ENCODE results near the gene CHCHD3.
"Not testable (repeated sequence)": the region's sequence is repeated elsewhere in the genome, so short reads cannot be mapped to it uniquely, and the experiment has no call there.

Gene CHCHD3

DNA sequence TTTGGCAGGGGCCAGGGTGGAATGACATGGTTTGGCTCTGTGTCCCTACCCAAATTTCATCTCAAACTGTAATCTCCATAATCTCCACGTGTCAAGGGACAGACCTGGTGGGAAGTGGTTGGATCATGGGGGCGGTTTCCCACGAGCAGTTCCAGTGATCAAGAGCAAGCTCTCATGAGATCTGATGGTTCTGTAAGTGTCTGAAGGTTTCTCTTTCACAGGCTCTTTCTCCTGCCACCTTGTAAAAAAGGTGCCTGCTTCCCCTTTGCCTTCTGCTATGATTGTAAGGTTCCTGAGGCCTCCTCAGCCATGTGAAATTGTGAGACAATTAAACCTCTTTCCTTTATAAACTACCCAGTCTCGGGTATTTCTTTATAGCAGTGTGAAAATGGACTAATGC, 188.3 kb downstream of the CHCHD3 start:
- Histone ChIP-seq H3K4me2 (ENCODE audit: low read length) (no peak overlapping the region), H3K9ac (ENCODE audit: low read length) (no peak overlapping the region), H3K36me3 (replicated peaks; ENCODE audit: low read depth, low read length) (peaks cover 11% of the 10 kb centered on the region), H2AFZ (ENCODE audit: low read depth, low read length) (no peak overlapping the region), H3K27me3 (ENCODE audit: low read depth, low read length) (no peaks in the 10 kb centered on the region), H3K27ac (ENCODE audit: low read length) (no peak overlapping the region), H3K4me1 (ENCODE audit: low read length) (no peaks in the 10 kb centered on the region), H3K79me2 (ENCODE audit: low read length) (no peaks in the 10 kb centered on the region), H4K20me1 (ENCODE audit: insufficient read depth, low read length) (peaks cover 4% of the 10 kb centered on the region; the same call in 1 of the 2 replicates), H3K9me3 (ENCODE audit: insufficient read depth, low read length) (no peaks in the 10 kb centered on the region), H3K4me3 (ENCODE audit: low read length) (no peak overlapping the region)
- TF ChIP-seq EZH2phosphoT487 (IDR thresholded peaks at IDR 0.05; ENCODE audit: low read depth), result no peak
- TF ChIP-seq, protein P1, sequence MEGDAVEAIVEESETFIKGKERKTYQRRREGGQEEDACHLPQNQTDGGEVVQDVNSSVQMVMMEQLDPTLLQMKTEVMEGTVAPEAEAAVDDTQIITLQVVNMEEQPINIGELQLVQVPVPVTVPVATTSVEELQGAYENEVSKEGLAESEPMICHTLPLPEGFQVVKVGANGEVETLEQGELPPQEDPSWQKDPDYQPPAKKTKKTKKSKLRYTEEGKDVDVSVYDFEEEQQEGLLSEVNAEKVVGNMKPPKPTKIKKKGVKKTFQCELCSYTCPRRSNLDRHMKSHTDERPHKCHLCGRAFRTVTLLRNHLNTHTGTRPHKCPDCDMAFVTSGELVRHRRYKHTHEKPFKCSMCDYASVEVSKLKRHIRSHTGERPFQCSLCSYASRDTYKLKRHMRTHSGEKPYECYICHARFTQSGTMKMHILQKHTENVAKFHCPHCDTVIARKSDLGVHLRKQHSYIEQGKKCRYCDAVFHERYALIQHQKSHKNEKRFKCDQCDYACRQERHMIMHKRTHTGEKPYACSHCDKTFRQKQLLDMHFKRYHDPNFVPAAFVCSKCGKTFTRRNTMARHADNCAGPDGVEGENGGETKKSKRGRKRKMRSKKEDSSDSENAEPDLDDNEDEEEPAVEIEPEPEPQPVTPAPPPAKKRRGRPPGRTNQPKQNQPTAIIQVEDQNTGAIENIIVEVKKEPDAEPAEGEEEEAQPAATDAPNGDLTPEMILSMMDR (IDR thresholded peaks at IDR 0.05; ENCODE audit: low read depth, low read length), result no peak

DNA sequence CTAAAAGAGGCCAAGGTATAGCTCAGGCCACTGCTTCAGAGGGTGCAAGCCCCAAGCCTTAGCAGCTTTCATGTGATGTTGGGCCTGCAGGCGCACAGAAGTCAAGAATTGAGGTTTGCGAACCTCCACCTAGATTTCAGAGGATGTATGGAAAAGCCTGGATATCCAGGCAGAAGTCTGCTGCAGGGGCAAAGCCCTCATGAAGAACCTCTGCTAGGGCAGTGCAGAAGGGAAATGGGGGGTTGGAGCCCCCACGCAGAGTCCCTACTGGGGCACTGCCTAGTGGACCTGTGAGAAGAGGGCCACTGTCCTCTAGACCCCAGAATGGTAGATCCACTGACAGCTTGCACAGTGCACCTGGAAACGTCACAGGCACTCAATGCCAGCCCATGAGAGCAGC, 189.1 kb downstream of the CHCHD3 start:
- H3K9me3 ChIP-seq (ENCODE audit: insufficient read depth, low read length); H3K79me2 ChIP-seq (ENCODE audit: low read length); H4K20me1 ChIP-seq (ENCODE audit: insufficient read depth, low read length); H3K4me3 ChIP-seq (ENCODE audit: low read length); H3K4me2 ChIP-seq (ENCODE audit: low read length); H3K27ac ChIP-seq (ENCODE audit: low read length); H3K27me3 ChIP-seq (ENCODE audit: low read depth, low read length); H2AFZ ChIP-seq (ENCODE audit: low read depth, low read length); H3K4me1 ChIP-seq (ENCODE audit: low read length); H3K9ac ChIP-seq (ENCODE audit: low read length): not testable (repeated sequence)
- peaks cover 11% of the 10 kb centered on the region for H3K36me3 ChIP-seq (replicated peaks; ENCODE audit: low read depth, low read length)

DNA sequence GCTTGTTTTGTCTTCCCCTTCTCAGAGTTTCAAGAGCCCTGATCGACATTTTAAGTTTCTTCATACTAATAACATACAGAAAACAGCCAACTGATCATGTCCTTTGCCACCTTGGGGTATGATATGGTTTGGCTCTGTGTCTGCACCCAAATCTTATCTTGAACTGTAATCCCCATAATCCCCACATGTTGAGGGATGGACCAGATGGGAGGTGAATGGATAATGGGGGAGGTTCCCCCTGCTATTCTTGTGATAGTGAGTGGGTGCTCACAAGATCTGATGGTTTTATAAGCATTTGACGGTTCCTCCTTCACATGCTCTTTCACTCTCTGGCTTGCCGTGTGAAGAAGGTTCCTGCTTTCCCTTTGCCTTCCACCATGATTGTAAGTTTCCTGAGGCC, 190.3 kb downstream of the CHCHD3 start:
- Histone ChIP-seq H4K20me1 (ENCODE audit: insufficient read depth, low read length) (peaks cover 4% of the 10 kb centered on the region; the same call in 1 of the 2 replicates), H3K79me2 (ENCODE audit: low read length) (no peaks in the 10 kb centered on the region), H3K4me2 (ENCODE audit: low read length) (no peak overlapping the region), H3K9me3 (ENCODE audit: insufficient read depth, low read length) (no peaks in the 10 kb centered on the region), H3K36me3 (replicated peaks; ENCODE audit: low read depth, low read length) (peaks cover 11% of the 10 kb centered on the region), H3K9ac (ENCODE audit: low read length) (no peak overlapping the region), H3K27ac (ENCODE audit: low read length) (no peak overlapping the region), H3K27me3 (ENCODE audit: low read depth, low read length) (no peaks in the 10 kb centered on the region), H2AFZ (ENCODE audit: low read depth, low read length) (no peak overlapping the region), H3K4me3 (ENCODE audit: low read length) (no peak overlapping the region), H3K4me1 (ENCODE audit: low read length) (no peaks in the 10 kb centered on the region)
- no peak for TF ChIP-seq EZH2phosphoT487 (IDR thresholded peaks at IDR 0.05; ENCODE audit: low read depth)
- TF ChIP-seq, protein P1 (IDR thresholded peaks at IDR 0.05; ENCODE audit: low read depth, low read length), result no peak

DNA sequence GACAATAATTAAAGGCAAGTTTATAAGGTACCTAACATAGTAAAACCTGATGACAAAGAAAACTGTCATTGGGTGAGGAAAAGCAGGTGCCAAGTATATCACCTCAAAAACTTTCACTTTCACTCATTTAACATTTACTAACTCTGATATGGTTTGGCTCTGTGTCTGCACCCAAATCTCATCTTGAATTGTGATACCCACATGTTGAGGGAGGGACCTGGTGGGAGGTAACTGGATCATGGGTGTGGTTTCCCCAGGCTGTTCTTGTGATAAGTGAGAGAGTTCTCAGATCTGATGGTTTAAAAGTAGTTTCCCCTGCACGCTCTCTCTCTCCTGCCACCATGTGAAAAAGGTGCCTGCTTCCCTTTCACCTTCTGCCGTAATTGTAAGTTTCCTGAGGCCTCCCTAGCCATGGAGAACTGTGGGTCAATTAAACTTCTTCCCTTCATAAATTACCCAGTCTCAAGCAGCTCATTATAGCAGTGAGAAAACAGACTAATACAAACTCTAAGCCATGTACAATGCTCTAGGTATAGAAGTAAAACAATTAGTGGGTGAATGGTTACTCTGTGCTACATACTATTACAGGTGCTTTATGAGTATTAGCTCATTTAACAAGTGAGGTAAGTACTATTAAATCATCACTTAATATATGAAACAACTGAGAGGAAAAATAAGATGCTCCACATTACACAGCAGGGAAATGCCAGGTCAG, 199.0 kb downstream of the CHCHD3 start:
- TF ChIP-seq, protein P1 (IDR thresholded peaks at IDR 0.05; ENCODE audit: low read depth, low read length), result no peak
- H3K27ac ChIP-seq (ENCODE audit: low read length), result no peak overlapping the region
- peaks cover 9% of the 10 kb centered on the region for H3K36me3 ChIP-seq (replicated peaks; ENCODE audit: low read depth, low read length)
- H3K9me3 ChIP-seq (ENCODE audit: insufficient read depth, low read length), result no peaks in the 10 kb centered on the region
- H3K9ac ChIP-seq (ENCODE audit: low read length), result no peak overlapping the region
- no peaks in the 10 kb centered on the region for H3K27me3 ChIP-seq (ENCODE audit: low read depth, low read length)
- H4K20me1 ChIP-seq (ENCODE audit: insufficient read depth, low read length), result no peaks in the 10 kb centered on the region
- H3K4me2 ChIP-seq (ENCODE audit: low read length), result peak overlapping the region; percentile 52
- peaks cover 19% of the 10 kb centered on the region for H3K4me1 ChIP-seq (ENCODE audit: low read length)
- H3K4me3 ChIP-seq (ENCODE audit: low read length), result no peak overlapping the region
- H3K79me2 ChIP-seq (ENCODE audit: low read length), result 0 out of 2 replicates have a peak, but pooled peaks cover 4% of the 10 kb centered on the region
- H2AFZ ChIP-seq (ENCODE audit: low read depth, low read length), result no peak overlapping the region
